NOMO-1 (cell line): ENCODE measurements around the gene EXOC3L2.
"Not testable (repeated sequence)": the region's sequence is repeated elsewhere in the genome, so short reads cannot be mapped to it uniquely, and the experiment has no call there.

ENCODE experiments used
- DNase-seq, 2 experiments: peaks; one replicate each; lab custom pipeline; 2025; ENCODE audit not compliant: unreplicated experiment in 2 of 2; lab: John Stamatoyannopoulos, UW

The EXOC3L2 gene

DNA sequence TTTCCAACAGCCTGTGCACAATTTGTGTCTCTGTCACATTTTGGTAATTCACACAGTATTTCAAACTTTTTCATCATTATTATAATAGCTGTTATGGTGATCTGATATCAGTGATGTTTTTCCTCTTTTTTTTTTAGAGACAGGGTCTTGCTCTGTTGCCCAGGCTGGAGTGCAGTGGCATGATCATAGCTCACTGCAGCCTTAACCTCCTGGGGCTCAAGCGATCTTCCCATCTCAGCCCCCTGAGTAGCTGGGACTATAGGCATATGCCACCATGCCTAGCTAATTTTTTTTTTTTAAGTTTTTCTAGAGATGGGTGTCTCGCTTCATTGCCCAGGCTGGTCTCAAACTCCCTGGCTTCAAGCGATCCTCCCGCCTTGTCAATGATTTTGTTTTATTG, 11.6 kb upstream of the EXOC3L2 start:
- DNase-seq: no peak

DNA sequence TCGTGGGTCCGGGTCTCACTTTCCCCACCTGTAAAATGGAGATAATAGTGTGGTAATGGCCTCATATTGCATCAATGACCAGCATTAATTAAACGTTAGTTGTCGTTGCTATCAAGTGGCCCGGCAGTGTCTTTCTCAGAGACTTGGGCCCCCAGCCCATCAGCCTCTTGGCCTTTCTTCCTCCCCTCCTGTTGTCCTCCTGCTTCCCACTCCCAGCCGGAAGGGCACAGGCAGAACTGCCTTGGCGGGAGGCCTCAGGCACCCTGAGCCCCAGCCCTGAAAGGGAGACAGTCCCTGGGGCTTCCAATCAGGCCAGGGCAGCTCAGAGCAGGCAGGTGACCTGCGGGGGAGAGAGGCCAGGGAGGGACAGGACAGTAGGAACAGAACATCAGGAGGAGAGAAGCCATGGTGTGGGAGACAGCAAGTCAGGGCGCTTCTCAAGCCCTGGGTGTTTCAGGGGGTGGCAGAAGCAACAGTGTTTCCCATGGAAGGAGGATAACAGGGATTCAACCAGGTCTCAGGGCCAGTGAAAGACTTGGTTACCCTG, 10.5 kb upstream of the EXOC3L2 start:
- no peak for DNase-seq

DNA sequence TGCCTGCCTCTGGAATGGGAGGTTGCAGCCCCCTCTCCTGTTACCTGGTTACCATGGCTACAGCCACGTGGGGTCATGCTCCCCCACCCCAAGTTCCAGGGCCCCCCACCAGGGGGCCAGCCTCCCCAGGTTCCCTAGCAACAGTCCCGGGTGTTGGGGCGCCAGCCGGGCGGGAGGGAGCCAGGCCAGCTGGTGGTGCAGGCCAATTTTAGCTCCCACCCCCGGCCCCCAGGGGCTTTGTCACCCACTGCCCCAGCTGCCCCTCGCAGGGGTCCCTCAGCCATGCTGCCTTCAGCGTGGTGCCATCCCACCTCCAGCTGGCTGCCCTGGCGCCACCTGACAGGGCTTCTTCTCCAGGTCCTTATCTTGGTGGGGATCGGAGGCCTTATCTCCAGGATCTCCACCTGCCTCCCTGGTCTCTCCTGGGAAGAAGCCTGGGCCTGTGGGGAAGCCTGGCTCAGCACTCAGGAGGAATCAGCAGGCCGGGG, 8.9 kb upstream of the EXOC3L2 start:
- DNase-seq: no peak

DNA sequence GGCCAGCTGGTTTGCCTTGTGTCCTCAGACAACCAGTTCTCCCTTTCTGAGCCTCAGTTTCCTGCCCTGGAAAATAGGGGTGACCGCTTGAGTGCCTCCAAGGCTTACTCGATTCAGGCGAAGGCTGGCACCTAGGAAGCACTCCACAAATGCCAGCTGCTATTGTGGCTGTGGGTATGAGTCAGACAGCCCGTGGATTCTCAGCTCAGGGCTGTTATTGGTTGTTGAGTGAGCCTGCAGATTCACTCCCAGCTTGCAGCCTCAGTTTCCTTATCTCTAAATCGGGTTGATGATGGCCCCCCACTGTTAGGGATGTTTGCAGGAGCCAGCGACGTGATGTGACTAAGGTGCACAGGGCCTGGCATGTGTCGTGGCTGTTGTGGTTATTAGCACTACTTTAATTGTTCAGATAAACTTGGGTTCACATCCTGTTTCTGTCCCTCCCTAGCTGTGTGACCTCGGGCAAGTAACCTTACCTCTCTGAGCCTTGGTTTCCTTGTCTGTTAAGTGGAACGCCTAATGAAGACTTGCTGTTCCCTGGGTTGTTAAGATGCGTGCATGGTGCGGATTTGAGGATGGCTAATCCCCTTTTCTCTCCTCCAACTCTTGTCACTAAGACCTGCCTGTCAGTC, 8.3 kb upstream of the EXOC3L2 start:
- no peak for DNase-seq

DNA sequence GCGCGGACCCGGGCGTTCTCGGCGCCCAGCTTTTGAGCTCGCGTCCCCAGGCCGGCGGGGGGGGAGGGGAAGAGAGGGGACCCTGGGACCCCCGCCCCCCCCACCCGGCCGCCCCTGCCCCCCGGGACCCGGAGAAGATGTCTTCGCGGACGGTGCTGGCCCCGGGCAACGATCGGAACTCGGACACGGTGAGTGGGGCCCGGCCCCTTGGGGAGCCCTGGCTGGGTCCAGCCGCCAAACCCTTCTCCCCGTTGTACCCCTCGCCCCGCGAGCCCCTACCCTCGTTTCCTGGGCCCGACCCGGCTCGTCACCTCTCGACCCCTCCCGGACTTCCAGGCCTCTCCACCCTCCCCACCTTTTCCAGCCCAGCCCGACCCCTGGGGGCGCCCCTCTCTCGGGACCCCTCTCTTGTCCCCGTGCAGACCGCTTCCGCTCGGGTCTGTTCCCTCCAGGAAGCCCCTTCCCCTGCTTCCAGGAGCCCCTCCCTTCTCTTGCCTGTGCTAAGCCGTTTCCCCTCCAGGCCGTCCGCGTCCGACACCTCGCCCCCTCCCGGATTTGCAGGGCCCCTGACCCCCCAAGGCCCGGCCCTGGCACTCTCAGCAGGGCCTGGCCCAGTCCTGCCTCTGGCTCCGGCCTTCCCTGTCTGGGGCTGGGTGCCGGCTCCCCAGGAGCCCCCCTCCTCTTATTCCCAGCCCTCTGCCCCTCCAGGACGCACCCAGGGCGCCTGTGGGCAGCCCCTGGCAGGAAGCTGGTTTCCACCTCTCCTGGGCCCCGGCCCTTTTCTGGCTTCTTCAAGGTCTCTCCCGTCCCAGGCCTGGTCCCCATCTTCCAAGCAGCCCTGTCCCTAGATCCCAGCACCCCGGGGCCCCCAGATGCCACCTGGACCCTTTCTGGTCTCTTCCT, 6.5 kb upstream of the EXOC3L2 start:
- no peak for DNase-seq

DNA sequence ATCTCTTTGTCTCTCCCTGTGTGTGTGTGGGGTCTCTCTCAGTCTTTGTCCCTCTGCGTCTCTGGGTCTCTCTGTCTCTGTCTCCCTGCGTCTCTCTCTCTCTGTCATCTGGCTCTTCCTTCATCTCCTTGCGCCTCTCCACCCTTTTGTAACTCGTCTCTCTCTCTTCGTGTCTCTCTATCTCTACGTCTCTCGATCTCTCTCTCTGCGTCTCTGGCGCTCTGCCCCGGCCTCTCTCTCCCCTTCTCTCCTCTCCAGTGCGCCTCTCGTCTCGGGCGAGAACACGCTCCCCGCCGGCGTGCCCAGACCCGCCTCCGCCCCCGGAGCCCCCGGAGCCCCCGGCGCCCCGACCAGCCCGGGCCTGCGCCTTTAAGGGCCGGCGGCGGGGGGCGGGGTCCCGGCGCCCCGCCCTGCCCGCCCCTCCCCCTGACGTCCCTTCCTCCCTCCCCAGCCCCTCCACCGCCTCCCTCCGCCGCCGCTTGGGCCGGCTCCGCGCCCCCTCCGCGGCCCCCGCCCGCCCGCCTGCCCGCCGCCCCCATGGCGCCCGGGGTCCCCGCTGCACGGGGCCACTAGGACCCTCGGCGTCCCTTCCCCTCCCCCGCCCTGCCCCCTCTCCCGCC, 5.7 kb upstream of the EXOC3L2 start, which contains the start of gene MARK4:
Gene MARK4, plus strand, starts transcription at position 440 of the 620 bp plus-strand sequence. CDS start 318 bp downstream, outside the sequence.
- DNase-seq: peak; percentile 50 to 55

DNA sequence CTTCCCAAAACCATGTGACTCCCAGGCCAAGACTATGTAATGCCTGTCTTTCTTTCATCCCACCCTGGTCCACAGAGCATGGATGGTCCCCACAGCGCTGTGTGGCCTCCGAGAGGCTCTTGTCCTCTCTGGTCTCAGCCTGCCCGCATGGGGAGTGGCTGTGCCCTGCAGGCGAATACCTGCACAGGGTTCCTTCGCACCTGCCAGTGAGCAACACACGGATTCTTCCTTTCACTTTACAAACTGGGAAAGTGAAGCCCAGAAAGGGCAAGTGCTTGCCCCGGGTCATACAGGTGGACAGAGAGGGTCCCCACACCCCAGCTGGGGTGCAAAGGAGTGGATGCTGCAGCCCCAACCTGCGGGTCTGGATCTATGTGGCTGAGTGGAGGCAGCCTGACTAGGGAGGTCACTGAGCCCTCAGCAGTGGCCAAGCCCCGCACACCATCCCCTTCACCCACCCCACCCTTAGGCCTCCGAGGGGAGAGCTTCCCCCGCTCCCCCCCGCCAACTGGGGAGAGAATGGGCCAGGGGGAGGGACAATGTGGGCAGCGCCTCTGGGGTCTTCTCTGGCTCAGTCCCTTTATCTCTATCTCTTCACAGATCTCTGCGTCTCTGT, 5.1 kb upstream of the EXOC3L2 start:
- DNase-seq: no peak

DNA sequence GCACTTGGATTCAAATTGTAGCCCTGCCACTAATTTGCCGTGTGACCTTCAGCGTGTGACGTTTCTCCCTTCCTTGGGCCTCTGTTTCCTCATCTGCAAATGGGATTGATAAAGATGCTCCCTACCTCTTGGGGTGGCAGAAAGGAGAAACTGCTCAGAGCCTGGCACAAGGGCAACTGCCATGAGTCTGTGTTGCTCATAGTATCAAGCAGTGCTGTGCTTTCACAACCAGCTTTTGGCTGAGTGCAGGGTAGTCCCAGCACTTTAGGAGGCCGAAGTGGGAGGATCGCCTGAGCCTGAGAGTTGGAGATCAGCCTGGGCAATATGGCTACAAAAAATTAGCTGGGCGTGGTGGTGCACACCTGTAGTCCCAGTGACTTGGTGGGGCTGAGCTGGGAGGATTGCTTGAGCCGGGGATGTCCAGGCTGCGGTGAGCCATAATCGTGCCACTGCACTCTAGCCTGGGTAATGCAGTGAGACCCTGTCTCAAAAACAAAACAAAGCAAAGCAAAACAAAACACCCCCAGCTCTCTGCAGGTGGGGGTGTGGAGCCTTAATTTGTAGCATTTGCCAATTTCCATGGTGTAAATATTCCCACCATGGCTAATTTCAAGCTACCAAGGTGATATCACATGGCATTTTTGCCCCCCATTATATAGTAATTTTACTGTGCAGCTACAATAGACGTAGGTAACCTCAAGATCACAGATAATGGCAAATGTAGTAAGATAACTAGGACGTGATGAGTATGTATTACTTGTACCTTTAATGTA, 4.2 kb upstream of the EXOC3L2 start:
- no peak for DNase-seq

DNA sequence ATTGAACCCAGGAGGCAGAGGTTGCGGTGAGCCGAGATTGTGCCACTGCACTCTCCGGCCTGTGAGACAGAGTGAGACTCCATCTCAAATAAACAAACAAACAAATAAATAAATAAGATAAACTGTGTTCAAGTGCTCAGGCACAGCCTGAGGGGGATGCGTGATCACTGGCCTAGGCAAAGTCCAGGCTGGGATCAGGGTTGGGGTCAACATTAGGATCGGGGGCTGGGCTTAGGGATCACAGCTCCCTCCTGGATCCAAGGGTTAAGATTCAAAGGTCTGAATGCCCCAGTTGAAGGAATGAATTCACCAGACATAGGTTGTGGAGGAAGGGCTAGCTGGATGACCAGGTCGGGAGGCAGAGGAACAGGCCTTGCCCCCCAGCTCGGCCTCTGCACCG, 1.9 kb upstream of the EXOC3L2 start:
- no peak for DNase-seq

DNA sequence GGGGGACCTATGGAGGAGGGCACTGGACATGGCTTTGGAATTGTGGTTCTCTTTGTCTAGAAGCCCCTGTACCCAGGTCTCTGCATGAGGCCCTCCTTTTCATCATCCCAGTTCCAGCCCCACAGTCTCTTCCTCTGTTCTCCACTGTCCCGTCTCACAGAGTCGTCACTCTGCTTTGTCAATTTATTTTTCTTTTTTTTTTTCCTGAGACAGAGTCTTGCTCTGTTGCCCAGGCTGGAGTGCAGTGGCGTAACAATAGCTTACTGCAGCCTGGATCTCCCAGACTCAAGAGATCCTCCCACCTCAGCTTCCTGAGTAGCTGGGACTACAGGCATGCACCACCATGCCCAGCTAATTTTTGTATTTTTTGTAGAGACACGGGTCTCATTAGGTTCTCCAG, 619 bp upstream of the EXOC3L2 start:
- no peak for DNase-seq

DNA sequence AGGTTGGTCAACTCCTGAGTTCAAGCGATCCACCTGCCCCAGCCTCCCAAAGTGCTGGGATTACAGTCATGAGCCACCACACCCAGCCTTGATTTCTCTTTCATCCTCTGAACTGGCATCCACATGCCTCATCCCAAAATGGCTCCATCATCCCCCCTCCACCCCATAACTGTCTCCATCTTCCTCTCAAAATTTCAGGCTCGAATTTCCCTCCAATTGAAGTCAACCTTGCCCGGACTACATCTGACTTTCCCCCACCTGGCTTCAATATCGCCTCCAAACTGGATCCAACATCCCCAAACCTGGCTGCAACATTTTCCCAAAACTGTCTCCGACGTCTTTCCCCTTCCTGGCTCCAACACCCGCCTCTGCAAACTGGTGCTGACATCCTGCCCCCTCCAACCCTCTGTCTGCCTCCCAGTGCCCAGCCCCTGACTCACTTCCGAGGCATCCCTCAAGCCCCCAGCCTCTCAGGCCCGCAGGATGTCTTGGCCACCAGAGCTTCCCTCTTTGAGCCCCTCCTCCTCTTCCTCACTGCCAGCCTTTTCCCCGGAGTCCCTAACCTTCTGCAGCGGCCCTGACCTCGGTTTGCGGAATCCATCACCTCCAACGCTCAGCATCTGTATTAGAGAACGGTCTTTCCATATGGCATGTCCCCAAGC, 943 bp downstream of the EXOC3L2 start:
- DNase-seq: no peak

DNA sequence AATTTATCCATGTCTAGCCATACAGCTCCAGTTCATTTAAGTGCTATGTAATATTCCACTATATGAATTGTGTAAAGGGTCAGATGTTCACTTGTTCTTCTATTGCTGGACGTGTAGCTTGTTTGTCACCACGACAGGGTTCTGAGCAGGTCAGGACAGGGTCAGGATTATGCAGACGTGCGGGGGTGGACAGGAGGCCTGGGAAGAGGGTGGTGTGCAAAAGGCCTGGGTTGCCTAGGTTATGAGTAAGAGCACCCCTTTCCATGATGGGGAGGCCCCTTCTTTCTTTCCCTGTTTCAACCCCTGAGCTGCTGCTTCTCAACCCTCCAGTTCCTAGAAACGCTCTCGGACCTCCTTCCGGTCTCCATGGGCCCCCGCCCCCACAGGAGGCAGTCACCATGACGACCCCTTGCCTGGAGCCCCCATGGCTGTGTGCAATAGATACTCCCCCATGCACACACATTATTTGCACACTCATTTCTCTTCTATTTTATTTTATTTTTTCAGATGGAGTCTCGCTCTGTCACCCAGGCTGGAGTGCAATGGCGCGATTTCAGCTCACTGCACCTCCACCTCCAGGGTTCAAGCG, 2.0 kb downstream of the EXOC3L2 start:
- DNase-seq: no peak

DNA sequence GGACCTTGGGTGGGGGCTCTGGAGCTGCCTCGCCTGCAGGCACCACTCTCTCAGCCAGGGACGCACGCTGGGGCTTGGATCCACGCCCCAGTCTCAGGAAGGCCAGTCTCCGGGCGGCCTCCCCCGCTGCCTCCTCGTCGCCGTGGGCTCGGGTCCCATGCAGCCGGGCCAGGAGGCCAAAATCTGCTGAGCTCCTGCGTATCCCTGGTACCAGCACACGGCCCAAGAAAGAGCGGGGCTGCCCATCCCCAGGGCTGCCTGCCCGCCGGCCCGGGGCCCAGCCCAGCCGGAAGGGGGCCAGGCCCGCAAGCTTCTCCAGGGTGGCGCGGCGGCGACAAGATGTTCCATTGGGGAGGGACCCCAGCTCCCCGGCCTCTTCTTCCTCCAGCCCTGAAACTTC, 6.7 kb downstream of the EXOC3L2 start:
- no peak for DNase-seq

DNA sequence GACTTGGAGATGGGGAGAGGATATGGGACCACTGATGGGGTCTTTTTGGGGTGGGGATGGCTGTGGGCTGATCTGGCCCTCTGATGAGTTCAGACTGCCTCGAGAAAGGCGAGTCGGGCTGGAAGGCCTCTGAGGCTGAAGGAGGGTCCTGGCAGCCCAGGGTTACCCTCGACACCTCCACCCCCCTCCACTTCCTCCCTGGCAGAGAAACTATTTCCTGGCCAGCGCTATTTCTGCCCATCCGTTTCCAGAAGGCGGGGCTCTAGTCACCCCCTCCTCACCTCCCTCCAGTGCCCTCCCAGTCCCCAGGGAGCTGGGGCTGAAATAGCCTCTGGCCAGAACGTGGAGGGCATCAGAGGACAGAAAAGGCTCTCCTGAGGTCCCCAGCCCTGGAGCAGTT, 9.7 kb downstream of the EXOC3L2 start:
- no peak for DNase-seq

DNA sequence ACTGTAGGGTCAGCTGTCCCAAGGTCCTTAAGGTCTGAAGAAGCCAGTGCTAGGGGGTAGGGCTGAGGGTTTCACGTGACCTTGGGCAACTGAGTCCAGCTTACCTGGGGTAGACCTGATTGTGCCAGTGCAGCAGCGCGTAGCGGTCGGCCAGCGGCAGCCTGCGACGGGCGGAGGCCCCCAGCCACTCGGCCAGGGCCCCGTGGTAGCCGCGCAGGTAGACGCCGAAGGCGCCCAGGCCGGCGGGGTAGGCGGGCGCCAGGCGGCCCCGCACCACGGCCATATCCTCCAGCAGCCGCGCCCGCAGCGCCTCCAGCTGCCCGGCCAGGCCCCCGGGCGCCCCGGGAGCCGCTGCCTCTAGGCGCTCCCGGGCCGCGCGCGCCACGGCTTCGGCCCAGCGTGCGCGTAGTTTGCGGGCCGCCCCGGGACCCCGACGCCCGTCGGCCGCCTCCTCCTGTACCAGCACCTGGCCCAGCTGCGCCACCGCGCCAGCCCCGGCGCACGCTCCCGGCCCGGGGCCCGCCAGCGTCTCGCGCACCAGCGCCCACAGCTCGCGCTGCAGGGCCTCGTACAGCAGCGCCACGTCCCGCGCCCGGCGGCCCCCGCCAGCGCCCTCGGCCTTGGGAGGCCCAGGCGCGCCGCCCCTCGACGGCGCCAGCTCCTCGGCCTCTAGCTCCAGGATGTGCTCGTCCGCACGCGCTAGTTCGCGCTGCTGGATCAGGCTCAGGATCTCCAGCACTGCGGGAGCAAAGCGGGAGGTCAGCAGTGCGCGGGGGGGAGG, 10.9 kb downstream of the EXOC3L2 start:
- no peak for DNase-seq

DNA sequence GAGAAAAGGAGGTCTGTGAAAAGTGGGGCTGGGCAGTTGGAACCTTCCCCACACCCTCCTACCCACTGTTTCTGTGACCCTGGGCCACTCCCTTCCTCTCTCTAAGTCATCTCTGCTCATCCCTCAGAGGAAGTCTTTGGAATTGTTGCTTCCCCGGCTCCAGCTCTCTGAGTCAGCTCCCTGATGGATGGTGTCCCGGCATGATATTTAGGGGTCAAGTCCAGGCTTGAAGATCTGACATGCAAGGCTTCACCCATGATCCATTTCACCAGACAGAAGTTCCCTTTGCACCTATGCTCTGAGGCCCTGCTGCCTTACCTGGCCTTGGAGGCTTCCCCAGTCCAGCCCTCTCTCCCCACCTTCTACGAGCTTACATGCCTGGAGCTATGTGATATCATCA, 13.3 kb downstream of the EXOC3L2 start:
- no peak for DNase-seq

DNA sequence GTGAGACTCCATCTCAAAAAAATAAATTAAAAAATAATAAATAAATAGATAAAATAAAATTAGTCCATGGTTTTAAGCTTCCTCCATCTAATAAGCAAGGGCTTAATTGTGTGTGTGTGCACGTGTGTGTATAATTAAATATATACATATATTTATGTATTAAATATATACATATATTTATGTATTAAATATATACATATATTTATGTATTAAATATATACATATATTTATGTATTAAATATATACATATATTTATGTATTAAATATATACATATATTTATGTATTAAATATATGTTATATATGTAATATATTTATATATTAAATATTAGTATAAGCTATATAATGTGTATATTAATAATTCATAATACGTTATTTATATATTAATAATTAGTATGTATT, 16.2 kb downstream of the EXOC3L2 start:
- DNase-seq: not testable (repeated sequence)

DNA sequence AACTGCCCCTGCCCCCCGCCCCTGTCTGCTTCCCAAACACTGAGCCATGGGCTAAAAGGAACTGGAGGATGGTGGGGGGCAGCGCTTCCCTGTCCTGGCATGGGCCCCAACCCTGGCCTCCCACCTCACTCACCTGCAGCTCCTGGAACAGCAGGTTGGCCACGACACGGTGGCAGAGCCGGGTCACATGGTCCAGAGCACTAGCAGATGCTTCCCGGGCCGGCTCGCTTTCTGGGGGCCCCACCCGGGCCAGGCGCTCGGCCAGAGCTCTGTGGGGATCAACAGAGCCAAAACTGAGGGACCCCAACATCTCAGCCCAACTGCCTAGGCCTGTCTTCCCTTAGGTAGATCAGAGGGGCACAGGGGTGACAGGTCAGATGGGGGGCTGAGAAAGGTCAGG, 20.6 kb downstream of the EXOC3L2 start:
- DNase-seq: no peak
